Choroid plexus epithelial cell (primary cell): ENCODE measurements around the gene LRP1B.
"Not testable (repeated sequence)": the region's sequence is repeated elsewhere in the genome, so short reads cannot be mapped to it uniquely, and the experiment has no call there.

Experiments used
- DNase-seq: peaks from one replicate; pipeline ENCODE4 v3.0.0-alpha.2; 2010; ENCODE audit warnings: low read depth
- H3K4me3 ChIP-seq: 2 replicates; pipeline ENCODE4 v1.5.1; 2011; ENCODE audit warnings: low read depth, mild to moderate bottlenecking, control low read depth, low read length, moderate library complexity
- TF ChIP-seq, protein P1 (sequence below): conservative IDR thresholded peaks from 2 replicates; pipeline ENCODE4 v1.5.1; 2011; ENCODE audit warnings: low read depth, mild to moderate bottlenecking, control low read depth, inconsistent platforms, low read length, moderate library complexity

Gene LRP1B

DNA sequence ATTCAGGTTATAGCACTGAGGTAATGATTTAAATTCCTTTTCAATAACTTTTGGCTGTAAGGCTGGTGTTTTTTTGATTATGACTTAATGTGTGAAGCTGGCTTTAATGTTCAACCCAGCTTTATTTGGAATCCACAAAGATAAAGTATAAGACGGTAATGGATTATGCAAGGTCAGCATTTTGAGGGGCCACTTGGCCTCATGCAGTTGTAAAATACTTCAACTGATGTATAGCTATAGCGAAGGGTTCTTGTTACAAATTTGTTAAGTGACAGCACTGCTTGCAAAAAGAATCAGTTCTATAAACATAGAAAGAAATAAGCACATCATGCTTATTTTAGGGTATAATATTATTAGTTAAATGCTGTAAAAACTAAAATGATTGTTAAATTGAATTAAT, 36.6 kb downstream of the LRP1B start:
- H3K4me3 ChIP-seq, result no peak overlapping the region
- no peak for DNase-seq
- TF ChIP-seq, protein P1, sequence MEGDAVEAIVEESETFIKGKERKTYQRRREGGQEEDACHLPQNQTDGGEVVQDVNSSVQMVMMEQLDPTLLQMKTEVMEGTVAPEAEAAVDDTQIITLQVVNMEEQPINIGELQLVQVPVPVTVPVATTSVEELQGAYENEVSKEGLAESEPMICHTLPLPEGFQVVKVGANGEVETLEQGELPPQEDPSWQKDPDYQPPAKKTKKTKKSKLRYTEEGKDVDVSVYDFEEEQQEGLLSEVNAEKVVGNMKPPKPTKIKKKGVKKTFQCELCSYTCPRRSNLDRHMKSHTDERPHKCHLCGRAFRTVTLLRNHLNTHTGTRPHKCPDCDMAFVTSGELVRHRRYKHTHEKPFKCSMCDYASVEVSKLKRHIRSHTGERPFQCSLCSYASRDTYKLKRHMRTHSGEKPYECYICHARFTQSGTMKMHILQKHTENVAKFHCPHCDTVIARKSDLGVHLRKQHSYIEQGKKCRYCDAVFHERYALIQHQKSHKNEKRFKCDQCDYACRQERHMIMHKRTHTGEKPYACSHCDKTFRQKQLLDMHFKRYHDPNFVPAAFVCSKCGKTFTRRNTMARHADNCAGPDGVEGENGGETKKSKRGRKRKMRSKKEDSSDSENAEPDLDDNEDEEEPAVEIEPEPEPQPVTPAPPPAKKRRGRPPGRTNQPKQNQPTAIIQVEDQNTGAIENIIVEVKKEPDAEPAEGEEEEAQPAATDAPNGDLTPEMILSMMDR, result no peak

DNA sequence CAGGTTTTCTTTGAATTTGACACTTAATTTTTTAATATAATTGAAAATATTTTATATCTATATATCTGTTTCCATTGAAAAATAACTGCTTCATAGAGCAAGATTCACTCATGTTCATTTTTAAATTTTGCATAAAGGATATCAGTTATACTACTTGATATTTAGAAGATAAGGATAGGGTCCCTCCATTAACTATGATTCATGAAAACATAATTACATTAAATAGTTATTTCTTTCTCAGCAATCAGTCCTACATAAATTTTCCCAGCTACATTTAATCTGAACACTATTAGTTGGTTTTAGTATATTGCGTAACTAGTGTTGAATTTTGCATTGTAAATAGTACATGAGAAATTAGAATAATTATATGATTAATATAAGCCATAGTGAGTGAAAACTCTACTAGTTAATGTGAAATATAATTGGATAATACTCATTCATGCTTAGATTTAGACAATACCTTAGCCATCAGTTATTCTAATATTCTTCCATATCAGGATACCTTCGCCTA, 42.7 kb downstream of the LRP1B start:
- TF ChIP-seq, protein P1, result no peak
- no peak overlapping the region for H3K4me3 ChIP-seq
- DNase-seq, result no peak

DNA sequence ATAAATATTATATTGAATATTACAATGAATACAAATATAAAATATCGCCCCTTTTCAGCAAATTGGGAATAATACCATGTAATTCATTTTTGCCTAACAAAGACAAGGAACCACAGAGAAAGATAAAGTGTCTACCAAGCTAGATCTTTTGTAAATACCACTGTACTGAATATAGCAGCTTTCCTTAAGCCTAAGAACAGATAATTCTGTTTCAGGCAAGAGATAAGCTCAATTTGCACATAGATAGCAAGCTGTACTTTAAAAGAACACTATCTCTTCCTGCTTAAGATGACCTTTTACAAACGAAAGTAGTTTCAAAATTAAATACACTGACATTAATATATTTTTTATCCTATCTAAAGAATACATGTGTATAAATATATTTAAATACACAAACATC, 43.2 kb downstream of the LRP1B start:
- H3K4me3 ChIP-seq, DNase-seq: not testable (repeated sequence)

DNA sequence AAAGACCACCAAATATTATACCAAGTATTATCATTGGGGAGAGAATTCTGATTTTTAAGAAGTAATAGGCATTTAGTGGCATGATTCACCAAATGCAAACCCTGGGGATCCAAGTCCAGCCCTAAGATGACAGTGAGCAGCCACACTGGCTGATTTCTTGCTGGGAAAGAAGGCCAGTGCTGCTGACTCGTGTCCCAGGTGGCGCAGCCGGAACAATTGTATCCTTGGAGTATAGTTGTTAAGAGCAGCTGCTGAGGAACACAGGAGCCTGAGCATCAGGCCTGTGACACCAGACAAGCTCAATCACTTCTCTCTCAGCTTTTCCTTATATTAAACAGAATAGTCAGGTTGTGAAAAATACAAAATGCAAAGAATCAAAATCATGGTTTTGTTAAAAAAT, 48.4 kb downstream of the LRP1B start:
- DNase-seq, result no peak
- no peak overlapping the region for H3K4me3 ChIP-seq
- TF ChIP-seq, protein P1, result no peak

DNA sequence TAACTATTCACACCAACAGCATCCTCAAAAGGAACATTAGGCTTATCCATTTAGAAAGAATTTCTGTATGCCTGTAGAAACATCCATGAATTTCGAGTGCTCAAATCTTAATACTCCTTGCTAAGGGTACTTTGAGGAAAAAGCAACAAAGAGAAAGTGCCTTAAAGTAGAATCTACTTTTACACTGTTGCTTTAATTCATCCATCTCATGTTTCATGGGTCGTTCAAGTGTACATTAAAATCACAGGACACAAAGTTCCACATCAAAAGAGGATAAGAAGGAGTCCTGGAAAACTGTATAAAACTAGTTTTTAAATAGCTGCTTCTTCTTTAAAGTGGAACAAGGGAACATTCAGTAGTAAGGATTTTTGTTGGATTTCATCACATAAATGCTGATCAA, 54.5 kb downstream of the LRP1B start:
- H3K4me3 ChIP-seq, result no peak overlapping the region
- TF ChIP-seq, protein P1, result no peak
- no peak for DNase-seq

DNA sequence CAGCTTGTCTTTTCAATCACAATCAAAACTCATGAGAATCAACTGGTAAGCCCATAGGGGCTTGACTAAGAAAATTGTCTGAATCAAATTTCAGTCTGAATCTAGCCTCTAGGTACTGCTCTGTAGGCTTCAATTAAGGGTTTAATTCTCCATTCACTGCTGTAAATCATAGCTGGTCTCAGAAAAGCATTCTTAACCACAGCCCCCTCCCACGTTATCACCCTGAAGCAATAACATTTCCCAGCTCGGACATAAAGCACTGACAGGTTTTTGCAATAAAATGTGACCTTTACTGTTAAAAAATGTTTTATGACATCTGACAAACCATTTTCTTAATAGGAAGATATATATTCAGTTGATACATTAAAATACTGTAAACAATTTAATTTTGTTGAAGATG, 55.0 kb downstream of the LRP1B start:
- H3K4me3 ChIP-seq, result no peak overlapping the region
- TF ChIP-seq, protein P1, result no peak
- DNase-seq, result no peak

DNA sequence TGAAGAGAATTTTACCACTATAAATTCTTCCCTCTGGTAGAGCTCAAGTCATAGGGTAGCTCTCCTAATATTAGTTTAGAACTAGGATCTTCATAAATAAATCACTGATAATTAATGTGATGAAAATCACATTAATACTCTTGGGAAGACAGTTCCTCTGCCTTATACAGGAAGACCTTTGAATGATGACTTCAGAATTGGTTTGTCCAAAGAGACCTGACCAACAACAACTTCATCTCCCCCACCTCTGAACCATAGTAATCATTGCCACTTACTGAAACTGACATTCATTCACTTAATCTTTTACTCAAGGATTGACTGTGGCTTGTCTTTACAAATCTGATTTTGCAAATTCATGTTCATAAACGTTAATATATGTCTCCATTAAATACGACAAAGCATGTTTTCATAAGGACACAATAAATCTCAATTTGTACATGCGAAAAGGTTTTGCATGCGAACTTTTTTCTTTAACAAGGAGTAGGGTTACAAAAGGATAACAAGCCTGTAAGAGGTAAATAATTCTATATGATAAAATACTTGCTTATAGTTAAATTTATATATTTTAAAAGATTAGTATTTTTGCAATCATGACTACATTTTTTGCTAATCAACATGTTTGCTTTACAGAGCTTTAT, 61.4 kb downstream of the LRP1B start:
- H3K4me3 ChIP-seq, result no peak overlapping the region
- TF ChIP-seq, protein P1, result no peak
- DNase-seq, result no peak
